Articular chondrocyte of knee joint (primary cell): ENCODE measurements around the gene KL. TPM values are rescaled to one million over a fixed set of nuclear protein-coding genes. Genes with fewer than 3 reads are reported as not detected.

Experiments
- total RNA-seq: library from RNA; depleted of rRNA; stranded (reverse); fragments of >200 nt; gene quantifications from 2 replicates; pipeline ENCODE4 v1.2.3, GENCODE V29; 2012

Gene KL
- total RNA-seq: 0.11 and 0.13 TPM in 2 replicates

DNA sequence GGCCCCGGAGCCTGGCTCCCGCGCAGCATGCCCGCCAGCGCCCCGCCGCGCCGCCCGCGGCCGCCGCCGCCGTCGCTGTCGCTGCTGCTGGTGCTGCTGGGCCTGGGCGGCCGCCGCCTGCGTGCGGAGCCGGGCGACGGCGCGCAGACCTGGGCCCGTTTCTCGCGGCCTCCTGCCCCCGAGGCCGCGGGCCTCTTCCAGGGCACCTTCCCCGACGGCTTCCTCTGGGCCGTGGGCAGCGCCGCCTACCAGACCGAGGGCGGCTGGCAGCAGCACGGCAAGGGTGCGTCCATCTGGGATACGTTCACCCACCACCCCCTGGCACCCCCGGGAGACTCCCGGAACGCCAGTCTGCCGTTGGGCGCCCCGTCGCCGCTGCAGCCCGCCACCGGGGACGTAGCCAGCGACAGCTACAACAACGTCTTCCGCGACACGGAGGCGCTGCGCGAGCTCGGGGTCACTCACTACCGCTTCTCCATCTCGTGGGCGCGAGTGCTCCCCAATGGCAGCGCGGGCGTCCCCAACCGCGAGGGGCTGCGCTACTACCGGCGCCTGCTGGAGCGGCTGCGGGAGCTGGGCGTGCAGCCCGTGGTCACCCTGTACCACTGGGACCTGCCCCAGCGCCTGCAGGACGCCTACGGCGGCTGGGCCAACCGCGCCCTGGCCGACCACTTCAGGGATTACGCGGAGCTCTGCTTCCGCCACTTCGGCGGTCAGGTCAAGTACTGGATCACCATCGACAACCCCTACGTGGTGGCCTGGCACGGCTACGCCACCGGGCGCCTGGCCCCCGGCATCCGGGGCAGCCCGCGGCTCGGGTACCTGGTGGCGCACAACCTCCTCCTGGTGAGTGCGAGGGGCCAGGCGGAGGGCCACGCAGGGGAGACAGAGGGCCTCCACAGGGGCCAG lies at the start of gene KL:
KL (plus strand) TSS at position 10 of the 909 bp plus-strand sequence; CDS start at position 28, 18 bp downstream.

